Osteocyte (in vitro differentiated cells): Measurements from ENCODE around the gene CNOT1. TPM values are rescaled to one million over a fixed set of nuclear protein-coding genes. Genes with fewer than 3 reads are reported as not detected.

Source experiments
- DNase-seq: peaks from one replicate; pipeline ENCODE4 v3.0.0; 2021; ENCODE audit warnings: mixed read lengths; ENCODE audit not compliant: unreplicated experiment; ENCODE audit errors: extremely low spot score
- H3K27ac Mint-ChIP-seq: one replicate; pipeline ENCODE4 v1.8.0; 2021; ENCODE audit warnings: mild to moderate bottlenecking, mixed read lengths; ENCODE audit not compliant: unreplicated experiment
- H3K27me3 Mint-ChIP-seq: one replicate; pipeline ENCODE4 v1.8.0; 2021; ENCODE audit warnings: mixed read lengths; ENCODE audit not compliant: unreplicated experiment
- H3K36me3 Mint-ChIP-seq: one replicate; pipeline ENCODE4 v1.8.0; 2021; ENCODE audit warnings: mixed read lengths; ENCODE audit not compliant: unreplicated experiment
- H3K4me1 Mint-ChIP-seq: one replicate; pipeline ENCODE4 v1.8.0; 2021; ENCODE audit warnings: mixed read lengths; ENCODE audit not compliant: unreplicated experiment
- H3K4me3 Mint-ChIP-seq: one replicate; pipeline ENCODE4 v1.8.0; 2021; ENCODE audit warnings: mild to moderate bottlenecking, moderate library complexity, mixed read lengths; ENCODE audit not compliant: unreplicated experiment
- H3K9me3 Mint-ChIP-seq: one replicate; pipeline ENCODE4 v1.8.0; 2021; ENCODE audit warnings: mixed read lengths; ENCODE audit not compliant: unreplicated experiment
- CTCF ChIP-seq: fragments of 200-600 bp; sonication (generic); IDR thresholded peaks from 2 replicates; pipeline ENCODE4 v1.5.0; 2021; ENCODE audit warnings: antibody characterized with exemption, mild to moderate bottlenecking, moderate library complexity
- total RNA-seq: library from RNA; stranded (reverse); gene quantifications from 2 replicates; pipeline ENCODE4 v1.2.1, GENCODE V29; 2021

Gene CNOT1
- total RNA-seq, 1 donor from 2014 or later, result 122 TPM

- Mint-ChIP-seq H3K9me3 (no peaks in the 10 kb centered on the region), H3K4me3 (peak overlapping the region; percentile 100), H3K27me3 (no peaks in the 10 kb centered on the region), H3K4me1 (peaks cover 20% of the 10 kb centered on the region), H3K27ac (peak overlapping the region; percentile 100), H3K36me3 (peaks cover 3% of the 10 kb centered on the region)
- peak; percentile 84 for DNase-seq
- no peak for TF ChIP-seq CTCF
Observed at GRCh38 chr16:58628845-58629732, 537 bp downstream of the CNOT1 start.

- no peak overlapping the region for H3K27ac Mint-ChIP-seq
- TF ChIP-seq CTCF, result no peak
- H3K4me3 Mint-ChIP-seq, result no peak overlapping the region
- peaks cover 14% of the 10 kb centered on the region for H3K4me1 Mint-ChIP-seq
- H3K27me3 Mint-ChIP-seq, result no peaks in the 10 kb centered on the region
- no peaks in the 10 kb centered on the region for H3K9me3 Mint-ChIP-seq
- DNase-seq, result no peak
- peaks cover 25% of the 10 kb centered on the region for H3K36me3 Mint-ChIP-seq
Observed at GRCh38 chr16:58624209-58624608, 5.4 kb downstream of the CNOT1 start.

- no peak overlapping the region for H3K4me3 Mint-ChIP-seq
- H3K9me3 Mint-ChIP-seq, result no peaks in the 10 kb centered on the region
- H3K4me1 Mint-ChIP-seq, result no peaks in the 10 kb centered on the region
- H3K36me3 Mint-ChIP-seq, result peaks cover 30% of the 10 kb centered on the region
- DNase-seq, result no peak
- no peak for TF ChIP-seq CTCF
- no peak overlapping the region for H3K27ac Mint-ChIP-seq
- H3K27me3 Mint-ChIP-seq, result no peaks in the 10 kb centered on the region
Observed at GRCh38 chr16:58620396-58620795, 9.2 kb downstream of the CNOT1 start.

GRCh38 chr16:58615280-58615679, 14.3 kb downstream of the CNOT1 start:
- no peak for TF ChIP-seq CTCF
- peaks cover 14% of the 10 kb centered on the region for H3K36me3 Mint-ChIP-seq
- no peak for DNase-seq
- peak overlapping the region; percentile 47 for H3K27ac Mint-ChIP-seq
- H3K27me3 Mint-ChIP-seq, result no peaks in the 10 kb centered on the region
- H3K9me3 Mint-ChIP-seq, result no peaks in the 10 kb centered on the region
- H3K4me1 Mint-ChIP-seq, result peaks cover 12% of the 10 kb centered on the region
- no peak overlapping the region for H3K4me3 Mint-ChIP-seq

- no peak for TF ChIP-seq CTCF
- Mint-ChIP-seq H3K9me3 (no peaks in the 10 kb centered on the region), H3K27ac (peak overlapping the region; percentile 47), H3K36me3 (peaks cover 10% of the 10 kb centered on the region), H3K27me3 (no peaks in the 10 kb centered on the region), H3K4me1 (peaks cover 12% of the 10 kb centered on the region), H3K4me3 (no peak overlapping the region)
- no peak for DNase-seq
Observed at GRCh38 chr16:58614860-58615259, 14.8 kb downstream of the CNOT1 start.
